Prostate gland (tissue), 2 donors: ENCODE results near the gene MRPS24.

Experiments used
- CTCF ChIP-seq, 4 experiments: fragments of 200-600 bp in 2 of 4; fragments of 450-650 bp in 2 of 4; sonication (generic) in 2 of 4; IDR thresholded peaks; 1 replicate in 3 of 4; 2 replicates in 1 of 4; pipeline ENCODE4 v1.5.1; 2016 to 2019; ENCODE audit warnings: antibody characterized with exemption in 4 of 4, mild to moderate bottlenecking in 2 of 4, moderate library complexity in 2 of 4
- POLR2A ChIP-seq: fragments of 450-650 bp; IDR thresholded peaks from one replicate; pipeline ENCODE4 v1.6.1; 2016; ENCODE audit warnings: antibody characterized with exemption, mild to moderate bottlenecking
- POLR2AphosphoS5 ChIP-seq: sonication (generic); formaldehyde crosslinking; IDR thresholded peaks from one replicate; pipeline ENCODE4 v1.6.1; 2017; ENCODE audit warnings: antibody characterized with exemption

GRCh38 chr7:43868181-43868580, 1.1 kb downstream of the MRPS24 start:
- TF ChIP-seq POLR2A, result no peak
- TF ChIP-seq CTCF (IDR thresholded peaks at IDR 0.05), result no peak
- TF ChIP-seq POLR2AphosphoS5, result no peak
